Activated CD8-positive, alpha-beta T cell treated with anti-CD3 and anti-CD28 coated beads for 36 hours (primary cell): ENCODE measurements around the gene TACO1. TPM values are rescaled to one million over a fixed set of nuclear protein-coding genes. Genes with fewer than 3 reads are reported as not detected.

ENCODE experiments used
- ATAC-seq: fragments of 200-7000 bp; cut with Tn5 transposase; one replicate; pipeline ENCODE4 v1.10.0; 2021; ENCODE audit warnings: mild to moderate bottlenecking, moderate library complexity
- CTCF ChIA-PET: fragments of 350-600 bp; sonication (Branson Sonifier 250); formaldehyde crosslinking; loops from one replicate; lab custom pipeline; 2021; ENCODE audit warnings: antibody characterized with exemption; lab: Charles Lee
- POLR2A ChIA-PET: fragments of 350-600 bp; sonication (Branson Sonifier 250); formaldehyde crosslinking; loops from one replicate; lab custom pipeline; 2021; ENCODE audit warnings: antibody characterized with exemption; lab: Charles Lee
- DNase-seq: peaks from one replicate; pipeline ENCODE4 v3.0.0-alpha.2; 2020
- H3K27ac Mint-ChIP-seq: one replicate; pipeline ENCODE4 v1.8.0; 2021; ENCODE audit warnings: mild to moderate bottlenecking, mixed read lengths
- H3K27me3 Mint-ChIP-seq: one replicate; pipeline ENCODE4 v1.8.0; 2021; ENCODE audit warnings: mixed read lengths
- H3K36me3 Mint-ChIP-seq: one replicate; pipeline ENCODE4 v1.8.0; 2021; ENCODE audit warnings: low read depth, mixed read lengths
- H3K4me1 Mint-ChIP-seq: one replicate; pipeline ENCODE4 v1.8.0; 2021; ENCODE audit warnings: low read depth, mixed read lengths
- H3K4me3 Mint-ChIP-seq: one replicate; pipeline ENCODE4 v1.8.0; 2021; ENCODE audit warnings: mild to moderate bottlenecking, moderate library complexity, mixed read lengths
- H3K9me3 Mint-ChIP-seq: one replicate; pipeline ENCODE4 v1.8.0; 2021; ENCODE audit warnings: mixed read lengths
- CTCF ChIP-seq: fragments of 200-600 bp; IDR thresholded peaks from one replicate; pipeline ENCODE4 v1.8.0; 2022; ENCODE audit warnings: antibody characterized with exemption, mild to moderate bottlenecking
- intact Hi-C: fragments of 100-400 bp; cut with micrococcal nuclease; formaldehyde crosslinking; loops from one replicate; pipeline ENCODE4 v1.10.0; 2022
- total RNA-seq, 2 experiments: library from RNA; stranded (reverse); gene quantifications; one replicate each; pipeline ENCODE4 v1.2.3, GENCODE V29; 2021

The TACO1 gene
- total RNA-seq, 2 experiments from 2014 or later: 27.0 to 30.4 TPM

GRCh38 chr17:63558441-63558840 is 42.3 kb upstream of the TACO1 start:
- CTCF ChIA-PET: interaction anchor here (0.9 to 1.0 kb wide), 2 partner anchors 8 to 133 kb away, joined by 3 to 4 read pairs; no protein-coding TSS in a partner anchor
- H3K27me3 Mint-ChIP-seq: no peaks in the 10 kb centered on the region
- POLR2A ChIA-PET: no interaction called here
- peaks cover 62% of the 10 kb centered on the region for H3K4me1 Mint-ChIP-seq
- TF ChIP-seq CTCF: no peak
- no peak overlapping the region for H3K4me3 Mint-ChIP-seq
- DNase-seq (no peak), ATAC-seq (no peak)
- H3K9me3 Mint-ChIP-seq: no peaks in the 10 kb centered on the region
- intact Hi-C loops: no loop called here
- peaks cover 15% of the 10 kb centered on the region for H3K36me3 Mint-ChIP-seq
- H3K27ac Mint-ChIP-seq: no peak overlapping the region

GRCh38 chr17:63561819-63562218 is 38.9 kb upstream of the TACO1 start:
- ChIA-PET POLR2A (interaction anchor here (0.8 kb wide), 1 partner anchor 12 kb away, joined by 3 read pairs; no protein-coding TSS in a partner anchor), CTCF (no interaction called here)
- H3K27ac Mint-ChIP-seq: no peak overlapping the region
- no peaks in the 10 kb centered on the region for H3K9me3 Mint-ChIP-seq
- H3K4me3 Mint-ChIP-seq: no peak overlapping the region
- ATAC-seq: no peak
- no peaks in the 10 kb centered on the region for H3K27me3 Mint-ChIP-seq
- TF ChIP-seq CTCF: no peak
- intact Hi-C loops: no loop called here
- H3K36me3 Mint-ChIP-seq: peaks cover 11% of the 10 kb centered on the region
- no peak for DNase-seq
- peaks cover 44% of the 10 kb centered on the region for H3K4me1 Mint-ChIP-seq

DNA sequence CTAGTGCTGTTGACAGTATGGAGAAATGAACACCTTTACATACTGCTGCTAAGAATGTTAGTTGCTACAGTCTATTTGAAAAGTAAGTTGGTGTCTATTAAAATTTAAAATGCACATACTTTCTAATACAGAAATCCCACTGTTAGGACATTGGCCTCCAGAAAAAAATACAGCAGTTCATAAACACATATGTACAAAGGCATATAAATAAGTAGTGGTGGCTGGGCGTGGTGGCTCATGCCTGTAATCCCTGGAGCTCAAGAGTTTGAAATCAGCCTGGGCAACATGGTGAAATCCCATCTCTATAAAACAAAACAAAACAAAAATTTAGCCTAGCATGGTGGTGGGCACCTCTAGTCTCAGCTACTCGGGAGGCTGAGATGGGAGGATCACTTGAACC is 37.4 kb upstream of the TACO1 start:
- no peaks in the 10 kb centered on the region for H3K27me3 Mint-ChIP-seq
- DNase-seq (no peak), ATAC-seq (no peak)
- TF ChIP-seq CTCF: no peak
- peaks cover 1% of the 10 kb centered on the region for H3K36me3 Mint-ChIP-seq
- H3K4me1 Mint-ChIP-seq: peaks cover 31% of the 10 kb centered on the region
- intact Hi-C loops: no loop called here
- CTCF ChIA-PET: interaction anchor here (1.0 kb wide), 1 partner anchor 9 kb away, joined by 3 read pairs; no protein-coding TSS in a partner anchor
- POLR2A ChIA-PET: no interaction called here
- H3K27ac Mint-ChIP-seq: no peak overlapping the region
- no peak overlapping the region for H3K4me3 Mint-ChIP-seq
- no peaks in the 10 kb centered on the region for H3K9me3 Mint-ChIP-seq

GRCh38 chr17:63564562-63564961 is 36.1 kb upstream of the TACO1 start:
- no peaks in the 10 kb centered on the region for H3K27me3 Mint-ChIP-seq
- H3K4me1 Mint-ChIP-seq: peaks cover 31% of the 10 kb centered on the region

More at GRCh38 chr17:63564562-63564961, 36.1 kb upstream of the TACO1 start:
- no peak for ATAC-seq
- intact Hi-C loops: no loop called here
- no peak for TF ChIP-seq CTCF
- no peak for DNase-seq
- POLR2A ChIA-PET: interaction anchor here (0.6 to 1.0 kb wide), 2 partner anchors 11 to 44 kb away, joined by 3 read pairs; no protein-coding TSS in a partner anchor
- Mint-ChIP-seq H3K36me3 (peaks cover 1% of the 10 kb centered on the region), H3K4me3 (no peak overlapping the region), H3K27ac (no peak overlapping the region), H3K9me3 (no peaks in the 10 kb centered on the region)
- CTCF ChIA-PET: interaction anchor here (1.3 to 1.4 kb wide), 3 partner anchors 14 to 139 kb away, joined by 4 to 5 read pairs (median 4); partner anchors contain the start of gene DCAF7
